Hepatic stellate cell (primary cell): ENCODE data around the gene RYR1.
"Not testable (repeated sequence)": the region's sequence is repeated elsewhere in the genome, so short reads cannot be mapped to it uniquely, and the experiment has no call there.

Experiments used
- DNase-seq: peaks from one replicate; pipeline ENCODE4 v3.0.0; 2011; ENCODE audit warnings: low spot score

Gene RYR1

GRCh38 chr19:38490861-38491260 lies 57.4 kb downstream of the RYR1 start:
- DNase-seq: no peak

GRCh38 chr19:38492181-38492813 lies 58.8 kb downstream of the RYR1 start:
- DNase-seq: no peak

- no peak for DNase-seq
Measured at GRCh38 chr19:38494379-38494778, 60.9 kb downstream of the RYR1 start.

- not testable (repeated sequence) for DNase-seq
Measured at GRCh38 chr19:38495375-38495774, 61.9 kb downstream of the RYR1 start.

- DNase-seq: no peak
Measured at GRCh38 chr19:38496116-38496515, 62.6 kb downstream of the RYR1 start.

- no peak for DNase-seq
Measured at GRCh38 chr19:38496603-38497487, 63.4 kb downstream of the RYR1 start.

GRCh38 chr19:38497907-38498306 lies 64.4 kb downstream of the RYR1 start:
- no peak for DNase-seq

- no peak for DNase-seq
Measured at GRCh38 chr19:38499532-38499931, 66.0 kb downstream of the RYR1 start.

- DNase-seq: no peak
Measured at GRCh38 chr19:38500450-38500849, 67.0 kb downstream of the RYR1 start.

GRCh38 chr19:38502410-38503076 lies 69.1 kb downstream of the RYR1 start:
- no peak for DNase-seq

GRCh38 chr19:38503077-38503410 lies 69.6 kb downstream of the RYR1 start:
- no peak for DNase-seq

GRCh38 chr19:38505958-38506357 lies 72.5 kb downstream of the RYR1 start:
- DNase-seq: no peak

GRCh38 chr19:38506375-38506722 lies 72.9 kb downstream of the RYR1 start:
- DNase-seq: no peak

GRCh38 chr19:38506723-38507550 lies 73.4 kb downstream of the RYR1 start:
- DNase-seq: peak; percentile 65

GRCh38 chr19:38507551-38508127 lies 74.1 kb downstream of the RYR1 start:
- DNase-seq: no peak

GRCh38 chr19:38508507-38508906 lies 75.0 kb downstream of the RYR1 start:
- DNase-seq: no peak

GRCh38 chr19:38509027-38509426 lies 75.5 kb downstream of the RYR1 start:
- no peak for DNase-seq

- DNase-seq: no peak
Measured at GRCh38 chr19:38511074-38511708, 77.7 kb downstream of the RYR1 start.

GRCh38 chr19:38512277-38512676 lies 78.8 kb downstream of the RYR1 start:
- no peak for DNase-seq

GRCh38 chr19:38513156-38513555 lies 79.7 kb downstream of the RYR1 start:
- DNase-seq: not testable (repeated sequence)

GRCh38 chr19:38513762-38514167 lies 80.3 kb downstream of the RYR1 start:
- DNase-seq: no peak
